ENCODE results near the gene TPK1.

- TF ChIP-seq, protein P1, sequence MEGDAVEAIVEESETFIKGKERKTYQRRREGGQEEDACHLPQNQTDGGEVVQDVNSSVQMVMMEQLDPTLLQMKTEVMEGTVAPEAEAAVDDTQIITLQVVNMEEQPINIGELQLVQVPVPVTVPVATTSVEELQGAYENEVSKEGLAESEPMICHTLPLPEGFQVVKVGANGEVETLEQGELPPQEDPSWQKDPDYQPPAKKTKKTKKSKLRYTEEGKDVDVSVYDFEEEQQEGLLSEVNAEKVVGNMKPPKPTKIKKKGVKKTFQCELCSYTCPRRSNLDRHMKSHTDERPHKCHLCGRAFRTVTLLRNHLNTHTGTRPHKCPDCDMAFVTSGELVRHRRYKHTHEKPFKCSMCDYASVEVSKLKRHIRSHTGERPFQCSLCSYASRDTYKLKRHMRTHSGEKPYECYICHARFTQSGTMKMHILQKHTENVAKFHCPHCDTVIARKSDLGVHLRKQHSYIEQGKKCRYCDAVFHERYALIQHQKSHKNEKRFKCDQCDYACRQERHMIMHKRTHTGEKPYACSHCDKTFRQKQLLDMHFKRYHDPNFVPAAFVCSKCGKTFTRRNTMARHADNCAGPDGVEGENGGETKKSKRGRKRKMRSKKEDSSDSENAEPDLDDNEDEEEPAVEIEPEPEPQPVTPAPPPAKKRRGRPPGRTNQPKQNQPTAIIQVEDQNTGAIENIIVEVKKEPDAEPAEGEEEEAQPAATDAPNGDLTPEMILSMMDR (IDR thresholded peaks at IDR 0.05; ENCODE audit: insufficient read depth, low read depth, low read length): no peak
- no peak for TF ChIP-seq EZH2 (IDR thresholded peaks at IDR 0.05; ENCODE audit: insufficient read depth, low read length)
Observed at GRCh38 chr7:144784943-144785342, 50.9 kb downstream of the TPK1 start.

Data from astrocyte (in vitro differentiated cells and primary cell).